HG03280 (cell line): Measurements from ENCODE around the gene MTR.
A peak's percentile ranks its signal among the peaks of the same experiment; 100 is the strongest.

Experiments
- ATAC-seq: cut with Tn5 transposase; IDR thresholded peaks from one replicate; pipeline ENCODE4 v1.9.1; 2021; ENCODE audit warnings: mild to moderate bottlenecking, moderate library complexity; ENCODE audit not compliant: unreplicated experiment

The MTR gene

GRCh38 chr1:236795035-236795756 lies at the start of gene MTR:
TSS of gene MTR (plus strand) at chr1:236795292. CDS start at chr1:236795704, 412 bp downstream.
- peak; percentile 99 for ATAC-seq

GRCh38 chr1:236746785-236747184 lies 48.3 kb upstream of the MTR start:
- ATAC-seq: no peak

GRCh38 chr1:236747311-236747985 lies 47.6 kb upstream of the MTR start:
- ATAC-seq: no peak

- no peak for ATAC-seq
These were observed 46.7 kb upstream of the MTR start for GRCh38 chr1:236748268-236748870.

- no peak for ATAC-seq
These were observed 44.2 kb upstream of the MTR start for GRCh38 chr1:236750928-236751327.

GRCh38 chr1:236751385-236751784 lies 43.7 kb upstream of the MTR start:
- no peak for ATAC-seq

GRCh38 chr1:236751935-236752334 lies 43.2 kb upstream of the MTR start:
- no peak for ATAC-seq

GRCh38 chr1:236753516-236753915 lies 41.6 kb upstream of the MTR start:
- no peak for ATAC-seq

GRCh38 chr1:236753964-236754363 lies 41.1 kb upstream of the MTR start:
- no peak for ATAC-seq

GRCh38 chr1:236754525-236755210 lies 40.4 kb upstream of the MTR start:
- no peak for ATAC-seq

- ATAC-seq: no peak
These were observed 37.5 kb upstream of the MTR start for GRCh38 chr1:236757640-236758039.

GRCh38 chr1:236759252-236759859 lies 35.7 kb upstream of the MTR start:
- ATAC-seq: peak; percentile 70

GRCh38 chr1:236760480-236760879 lies 34.6 kb upstream of the MTR start:
- ATAC-seq: no peak

- ATAC-seq: no peak
These were observed 34.1 kb upstream of the MTR start for GRCh38 chr1:236760986-236761385.

GRCh38 chr1:236761397-236762132 lies 33.5 kb upstream of the MTR start:
- no peak for ATAC-seq

GRCh38 chr1:236762410-236762809 lies 32.7 kb upstream of the MTR start:
- no peak for ATAC-seq

GRCh38 chr1:236765831-236766230 lies 29.3 kb upstream of the MTR start:
- ATAC-seq: no peak

GRCh38 chr1:236766506-236766905 lies 28.6 kb upstream of the MTR start:
- no peak for ATAC-seq

- no peak for ATAC-seq
These were observed 27.8 kb upstream of the MTR start for GRCh38 chr1:236767276-236767675.

GRCh38 chr1:236768601-236769000 lies 26.5 kb upstream of the MTR start:
- no peak for ATAC-seq
